ENCODE measurements around the gene P2RX3. TPM values are rescaled to one million over a fixed set of nuclear protein-coding genes. Genes with fewer than 3 reads are reported as not detected.

Gene P2RX3
- total RNA-seq, 2 donors from 2014 or later = 0.40 TPM; not detected in 1

DNA sequence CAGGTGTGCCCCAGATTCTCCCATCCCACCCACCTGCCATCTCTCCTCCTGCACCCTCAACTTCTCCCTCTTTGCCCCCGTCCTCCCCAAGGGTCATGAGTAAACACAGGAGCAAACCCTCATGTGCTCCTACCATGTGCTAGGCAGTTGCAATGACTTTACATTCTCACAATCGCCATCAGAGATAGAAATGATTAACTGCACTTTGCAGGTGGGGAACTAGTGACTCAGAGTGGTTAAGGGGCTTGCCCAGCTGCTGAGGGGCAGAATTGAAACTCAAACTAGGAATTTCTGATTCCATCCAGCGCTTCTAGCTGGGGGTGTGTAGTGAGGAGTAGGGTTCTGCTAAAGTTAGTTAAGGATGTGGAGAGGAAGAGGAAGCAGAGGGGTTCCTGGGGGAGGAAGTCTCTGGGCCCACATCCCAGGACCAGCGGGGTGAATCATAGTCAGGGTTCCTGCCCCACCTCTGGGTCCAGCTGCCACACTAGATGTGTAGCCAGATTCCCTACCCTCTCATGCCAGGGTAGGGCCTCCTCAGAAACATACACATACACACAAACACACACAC, 68.3 kb downstream of the P2RX3 start:
- WGBS = 67% methylated on average over 4 of the region's 4 CpGs
- H3K27ac ChIP-seq = no peak overlapping the region
- no peak overlapping the region for H3K4me3 ChIP-seq
- no peak for DNase-seq (ENCODE audit: low spot score)
- no peaks in the 10 kb centered on the region for H3K4me1 ChIP-seq (replicated peaks)
- H3K27me3 ChIP-seq (replicated peaks; ENCODE audit: insufficient read depth) = no peaks in the 10 kb centered on the region
- no peaks in the 10 kb centered on the region for H3K36me3 ChIP-seq
- TF ChIP-seq POLR2AphosphoS5 (IDR thresholded peaks at IDR 0.05) (no peak), POLR2A (IDR thresholded peaks at IDR 0.05) (no peak)
- TF ChIP-seq, protein P1, sequence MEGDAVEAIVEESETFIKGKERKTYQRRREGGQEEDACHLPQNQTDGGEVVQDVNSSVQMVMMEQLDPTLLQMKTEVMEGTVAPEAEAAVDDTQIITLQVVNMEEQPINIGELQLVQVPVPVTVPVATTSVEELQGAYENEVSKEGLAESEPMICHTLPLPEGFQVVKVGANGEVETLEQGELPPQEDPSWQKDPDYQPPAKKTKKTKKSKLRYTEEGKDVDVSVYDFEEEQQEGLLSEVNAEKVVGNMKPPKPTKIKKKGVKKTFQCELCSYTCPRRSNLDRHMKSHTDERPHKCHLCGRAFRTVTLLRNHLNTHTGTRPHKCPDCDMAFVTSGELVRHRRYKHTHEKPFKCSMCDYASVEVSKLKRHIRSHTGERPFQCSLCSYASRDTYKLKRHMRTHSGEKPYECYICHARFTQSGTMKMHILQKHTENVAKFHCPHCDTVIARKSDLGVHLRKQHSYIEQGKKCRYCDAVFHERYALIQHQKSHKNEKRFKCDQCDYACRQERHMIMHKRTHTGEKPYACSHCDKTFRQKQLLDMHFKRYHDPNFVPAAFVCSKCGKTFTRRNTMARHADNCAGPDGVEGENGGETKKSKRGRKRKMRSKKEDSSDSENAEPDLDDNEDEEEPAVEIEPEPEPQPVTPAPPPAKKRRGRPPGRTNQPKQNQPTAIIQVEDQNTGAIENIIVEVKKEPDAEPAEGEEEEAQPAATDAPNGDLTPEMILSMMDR (IDR thresholded peaks at IDR 0.05) = no peak
- intact Hi-C loops (cut with DNase I) = no loop called here
- no peaks in the 10 kb centered on the region for H3K9me3 ChIP-seq

DNA sequence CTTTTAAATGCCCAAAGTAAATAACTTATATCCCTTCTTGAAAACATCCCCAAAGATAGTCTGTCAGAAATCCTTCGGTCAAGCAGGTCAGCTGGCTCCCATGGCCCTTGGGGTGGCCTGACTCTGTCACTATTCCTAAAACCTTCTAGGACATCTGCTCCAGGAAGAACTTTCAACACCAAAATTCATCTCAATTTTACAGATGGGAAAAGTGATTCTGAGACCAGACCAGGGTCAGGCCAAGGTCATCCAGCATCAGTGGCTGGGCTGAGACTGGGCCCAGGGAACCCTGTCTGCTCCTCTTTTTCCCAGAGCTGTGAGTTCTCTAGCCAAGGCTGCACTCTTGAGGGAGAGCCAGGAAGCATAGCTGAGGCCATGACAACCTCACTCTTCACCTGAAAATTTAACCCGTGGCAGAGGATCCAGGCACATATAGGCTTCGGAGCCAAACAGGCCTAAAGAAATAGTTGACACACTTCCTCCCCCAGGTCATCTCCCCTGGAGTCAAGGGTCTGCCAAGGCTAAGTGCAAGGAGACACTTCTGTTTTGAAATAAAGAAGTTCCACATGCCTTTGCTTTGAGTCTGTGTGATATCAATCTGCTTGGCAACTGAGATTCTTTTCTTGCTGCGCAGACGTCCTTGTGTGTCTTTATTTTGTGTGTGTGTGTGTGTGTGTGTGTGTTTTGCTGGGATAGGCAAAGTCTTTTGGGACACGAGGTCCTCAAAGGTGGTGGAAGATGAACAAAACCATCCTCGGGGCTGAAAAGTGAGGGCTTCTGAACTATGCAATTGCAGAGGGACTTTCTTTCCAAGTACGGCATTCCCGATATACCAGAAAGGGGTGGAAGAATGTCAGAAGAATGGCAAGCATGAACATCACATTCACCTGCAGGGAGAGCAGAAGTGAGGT, 69.1 kb downstream of the P2RX3 start:
- TF ChIP-seq POLR2AphosphoS5 (IDR thresholded peaks at IDR 0.05) (no peak), POLR2A (IDR thresholded peaks at IDR 0.05) (no peak)
- TF ChIP-seq, protein P1 (IDR thresholded peaks at IDR 0.05) = no peak
- 76% methylated on average over 9 of the region's 9 CpGs for WGBS
- Histone ChIP-seq H3K27me3 (replicated peaks; ENCODE audit: insufficient read depth) (no peaks in the 10 kb centered on the region), H3K27ac (no peak overlapping the region), H3K36me3 (no peaks in the 10 kb centered on the region), H3K4me3 (no peak overlapping the region), H3K9me3 (no peaks in the 10 kb centered on the region), H3K4me1 (replicated peaks) (no peaks in the 10 kb centered on the region)
- DNase-seq (ENCODE audit: low spot score) = no peak
- intact Hi-C loops (cut with DNase I) = no loop called here

DNA sequence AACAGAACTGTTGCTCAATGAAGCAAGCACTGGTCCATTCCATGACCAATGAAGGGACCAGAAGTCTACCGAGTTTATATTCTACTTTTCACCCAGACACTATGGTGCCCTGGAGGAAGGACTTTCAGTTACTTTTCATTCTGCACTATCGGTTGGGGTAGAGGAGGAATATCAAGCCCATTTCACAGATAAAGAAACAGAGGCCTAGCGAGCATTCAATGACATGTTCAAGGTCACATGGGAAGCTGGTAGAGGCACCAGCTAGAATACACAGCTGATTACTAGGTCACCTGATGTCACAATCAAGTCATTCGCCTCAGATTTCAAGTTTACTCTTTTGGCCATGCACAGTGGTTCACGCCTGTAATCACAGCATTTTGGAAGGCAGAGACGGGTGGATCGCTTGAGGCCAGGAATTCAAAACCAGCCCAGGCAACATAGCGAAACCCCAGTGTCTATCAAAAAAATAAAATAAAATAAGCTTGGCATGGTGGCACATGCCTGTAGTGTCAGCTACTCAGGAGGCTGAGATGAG, 69.9 kb downstream of the P2RX3 start:
- Histone ChIP-seq H3K36me3 (no peaks in the 10 kb centered on the region), H3K4me3 (no peak overlapping the region), H3K4me1 (replicated peaks) (no peaks in the 10 kb centered on the region), H3K27ac (no peak overlapping the region), H3K9me3 (no peaks in the 10 kb centered on the region), H3K27me3 (replicated peaks; ENCODE audit: insufficient read depth) (no peaks in the 10 kb centered on the region)
- intact Hi-C loops (cut with DNase I) = no loop called here
- TF ChIP-seq POLR2A (IDR thresholded peaks at IDR 0.05) = no peak
- WGBS = 96% methylated on average over 8 of the region's 8 CpGs
- DNase-seq (ENCODE audit: low spot score) = no peak

DNA sequence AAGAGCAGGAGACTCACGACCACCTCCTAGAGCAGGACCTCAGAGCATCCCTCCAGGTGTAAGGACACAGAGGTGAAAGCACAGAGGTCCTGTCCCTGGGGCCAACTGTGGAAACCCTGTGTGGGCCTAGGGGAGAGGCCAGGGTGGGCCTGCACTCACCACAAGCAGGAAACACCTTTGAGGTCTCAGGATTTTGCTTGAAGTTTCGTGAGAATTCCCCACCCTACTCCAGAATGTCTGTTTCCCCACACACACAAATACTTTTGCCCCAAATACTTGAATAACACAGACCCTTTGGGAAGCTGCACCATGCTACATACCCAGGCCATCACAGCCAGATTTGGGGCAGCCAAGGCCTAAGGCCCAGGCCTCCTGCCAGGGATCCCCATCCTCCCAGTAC, 70.6 kb downstream of the P2RX3 start:
- intact Hi-C loops (cut with DNase I) = no loop called here
- TF ChIP-seq POLR2A (IDR thresholded peaks at IDR 0.05) (no peak), POLR2AphosphoS5 (IDR thresholded peaks at IDR 0.05) (no peak)
- TF ChIP-seq, protein P1 (IDR thresholded peaks at IDR 0.05) = no peak
- Histone ChIP-seq H3K27ac (no peak overlapping the region), H3K27me3 (replicated peaks; ENCODE audit: insufficient read depth) (no peaks in the 10 kb centered on the region), H3K9me3 (no peaks in the 10 kb centered on the region), H3K4me3 (no peak overlapping the region), H3K36me3 (no peaks in the 10 kb centered on the region), H3K4me1 (replicated peaks) (no peaks in the 10 kb centered on the region)
- no peak for DNase-seq (ENCODE audit: low spot score)
- WGBS = 80% methylated on average over 2 of the region's 2 CpGs

DNA sequence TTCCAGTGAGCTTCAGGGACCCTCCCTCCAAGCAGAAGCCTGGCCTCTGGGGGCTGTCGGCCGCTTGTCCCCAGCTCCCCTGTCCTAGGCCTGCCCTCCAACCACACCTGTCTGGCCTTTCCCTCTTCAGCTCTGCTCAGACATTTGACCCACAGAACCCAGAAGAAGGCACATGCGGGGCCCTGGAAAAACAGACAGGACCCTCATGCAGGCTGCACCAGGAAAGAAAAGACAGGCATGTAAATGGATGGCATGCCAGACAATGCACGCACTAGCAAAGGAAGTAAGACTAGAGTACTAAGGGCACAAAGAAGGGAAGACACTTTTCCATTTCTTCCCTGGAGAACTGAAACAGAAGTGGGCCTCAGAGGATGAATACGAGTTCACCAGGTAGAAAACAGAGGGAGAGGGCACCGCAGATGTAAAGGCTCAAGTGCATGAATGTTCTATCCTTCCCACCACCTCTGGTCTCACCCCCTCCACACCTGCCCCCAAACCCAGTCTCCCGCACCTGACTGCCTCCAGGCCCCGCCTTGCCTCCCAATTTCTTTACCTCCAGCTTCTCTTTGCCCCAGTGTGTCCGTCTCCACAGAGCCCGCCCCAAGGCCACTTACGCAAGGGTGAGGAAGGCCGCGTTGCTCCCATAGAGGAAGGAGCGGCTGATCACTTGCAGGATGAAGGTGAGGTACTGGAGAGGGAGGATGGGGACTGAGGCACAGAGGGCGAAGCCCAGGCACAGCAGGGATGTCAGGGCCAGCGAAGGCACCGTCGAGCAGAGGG, 71.4 kb downstream of the P2RX3 start:
- Histone ChIP-seq H3K4me3 (no peak overlapping the region), H3K36me3 (no peaks in the 10 kb centered on the region)
- TF ChIP-seq POLR2A (IDR thresholded peaks at IDR 0.05) = no peak
- TF ChIP-seq, protein P1 (IDR thresholded peaks at IDR 0.05) = no peak
- no peak for TF ChIP-seq POLR2AphosphoS5 (IDR thresholded peaks at IDR 0.05)

More for the DNA sequence above, 71.4 kb downstream of the P2RX3 start:
- H3K27me3 ChIP-seq (replicated peaks; ENCODE audit: insufficient read depth) = no peaks in the 10 kb centered on the region
- 96% methylated on average over 18 of the region's 18 CpGs for WGBS
- H3K27ac ChIP-seq = no peak overlapping the region
- H3K4me1 ChIP-seq (replicated peaks) = no peaks in the 10 kb centered on the region
- no peaks in the 10 kb centered on the region for H3K9me3 ChIP-seq
- intact Hi-C loops (cut with DNase I) = no loop called here
- DNase-seq (ENCODE audit: low spot score) = no peak

Data from prostate gland (tissue), 2 donors.